H9 (cell line): ENCODE measurements around the gene COG3. TPM values are rescaled to one million over a fixed set of nuclear protein-coding genes. Genes with fewer than 3 reads are reported as not detected.

Experiments used
- DNase-seq: peaks from one replicate; pipeline ENCODE4 v3.0.0-alpha.2; 2017
- H2AFZ ChIP-seq: one replicate; pipeline ENCODE4 v1.6.1; 2013; ENCODE audit warnings: mild to moderate bottlenecking, low read length, control low read depth, moderate library complexity
- H2AK5ac ChIP-seq: 2 replicates; pipeline ENCODE4 v1.6.1; 2013; ENCODE audit warnings: low read length, control low read depth, mixed read lengths; ENCODE audit not compliant: insufficient read length
- H2BK120ac ChIP-seq: one replicate; pipeline ENCODE4 v1.6.1; 2013; ENCODE audit warnings: low read depth, mild to moderate bottlenecking, low read length, control low read depth, inconsistent platforms; ENCODE audit not compliant: poor library complexity, severe bottlenecking
- H2BK12ac ChIP-seq: 2 replicates; pipeline ENCODE4 v1.6.1; 2013; ENCODE audit warnings: low read length, control low read depth, mixed read lengths, low read depth; ENCODE audit not compliant: insufficient read length
- H2BK15ac ChIP-seq: 2 replicates; pipeline ENCODE4 v1.6.1; 2013; ENCODE audit warnings: low read depth, low read length, control low read depth
- H2BK20ac ChIP-seq: one replicate; pipeline ENCODE4 v1.6.1; 2013; ENCODE audit warnings: low read depth, mild to moderate bottlenecking, low read length, control low read depth, inconsistent platforms; ENCODE audit not compliant: poor library complexity, severe bottlenecking
- H2BK5ac ChIP-seq: 2 replicates; pipeline ENCODE4 v1.6.1; 2013; ENCODE audit warnings: low read length, control low read depth, mixed read lengths; ENCODE audit not compliant: insufficient read length
- H3K14ac ChIP-seq: 2 replicates; pipeline ENCODE4 v1.6.1; 2013; ENCODE audit warnings: low read length, control low read depth; ENCODE audit not compliant: insufficient read depth
- H3K18ac ChIP-seq: 2 replicates; pipeline ENCODE4 v1.6.1; 2013; ENCODE audit warnings: low read depth, mild to moderate bottlenecking, mixed read lengths, low read length, control low read depth; ENCODE audit not compliant: insufficient read length
- H3K23ac ChIP-seq: 2 replicates; pipeline ENCODE4 v1.6.1; 2013; ENCODE audit warnings: low read length, control low read depth, mixed read lengths, low read depth; ENCODE audit not compliant: insufficient read length
- H3K23me2 ChIP-seq: 2 replicates; pipeline ENCODE4 v1.6.1; 2013; ENCODE audit warnings: low read depth, mild to moderate bottlenecking, mixed read lengths, low read length, control low read depth; ENCODE audit not compliant: insufficient read length, poor library complexity, severe bottlenecking
- H3K27ac ChIP-seq: 2 replicates; pipeline ENCODE4 v1.5.1; 2013; ENCODE audit warnings: low read length, control low read depth, mixed read lengths, low read depth; ENCODE audit not compliant: insufficient read length
- H3K27me3 ChIP-seq: 2 replicates; pipeline ENCODE4 v1.6.1; 2013; ENCODE audit warnings: low read length, control low read depth, inconsistent platforms; ENCODE audit not compliant: insufficient read depth
- H3K4ac ChIP-seq: 2 replicates; pipeline ENCODE4 v1.6.1; 2013; ENCODE audit warnings: low read depth, mild to moderate bottlenecking, control low read depth, inconsistent platforms, low read length, moderate library complexity
- H3K4me1 ChIP-seq: 2 replicates; pipeline ENCODE4 v1.6.1; 2013; ENCODE audit warnings: low read length, control low read depth, inconsistent platforms; ENCODE audit not compliant: insufficient read depth
- H3K4me2 ChIP-seq: 2 replicates; pipeline ENCODE4 v1.6.1; 2013; ENCODE audit warnings: low read length, control low read depth, mixed read lengths; ENCODE audit not compliant: insufficient read length, insufficient read depth
- H3K56ac ChIP-seq: 2 replicates; pipeline ENCODE4 v1.6.1; 2013; ENCODE audit warnings: low read depth, mild to moderate bottlenecking, mixed read lengths, low read length, control low read depth; ENCODE audit not compliant: insufficient read length
- H3K79me1 ChIP-seq: 2 replicates; pipeline ENCODE4 v1.6.1; 2013; ENCODE audit warnings: low read depth, mild to moderate bottlenecking, moderate library complexity, low read length, control low read depth, inconsistent platforms; ENCODE audit not compliant: insufficient read depth, poor library complexity, severe bottlenecking
- H3K79me2 ChIP-seq: 2 replicates; pipeline ENCODE4 v1.6.1; 2013; ENCODE audit warnings: low read length, control low read depth, inconsistent platforms; ENCODE audit not compliant: insufficient read depth
- H3K9ac ChIP-seq: 2 replicates; pipeline ENCODE4 v1.6.1; 2013; ENCODE audit warnings: low read length, control low read depth, mixed read lengths; ENCODE audit not compliant: insufficient read length; ENCODE audit errors: extremely low read depth
- H3K9me3 ChIP-seq: one replicate; pipeline ENCODE4 v1.6.1; 2013; ENCODE audit warnings: low read depth, low read length, inconsistent platforms; ENCODE audit not compliant: control insufficient read depth
- H3T11ph ChIP-seq: one replicate; pipeline ENCODE4 v1.6.1; 2013; ENCODE audit warnings: mild to moderate bottlenecking, low read length, control low read depth, inconsistent platforms
- H4K20me1 ChIP-seq: one replicate; pipeline ENCODE4 v1.6.1; 2013; ENCODE audit not compliant: control insufficient read depth, insufficient read length, insufficient read depth
- H4K5ac ChIP-seq: 2 replicates; pipeline ENCODE4 v1.6.1; 2013; ENCODE audit warnings: low read depth, mild to moderate bottlenecking, mixed read lengths, low read length, control low read depth; ENCODE audit not compliant: insufficient read length
- H4K8ac ChIP-seq: replicated peaks from 2 replicates; pipeline ENCODE4 v1.6.1; 2013; ENCODE audit warnings: low read length, control low read depth, mixed read lengths, low read depth; ENCODE audit not compliant: insufficient read length
- H4K91ac ChIP-seq: 2 replicates; pipeline ENCODE4 v1.6.1; 2013; ENCODE audit warnings: low read depth, mild to moderate bottlenecking, moderate library complexity, mixed read lengths, low read length, control low read depth; ENCODE audit not compliant: insufficient read length
- H3K27ac Mint-ChIP-seq, 3 experiments: 2 replicates in 2 of 3; 3 replicates in 1 of 3; pipeline ENCODE4 v1.8.0; 2020 to 2021; ENCODE audit warnings: mixed read lengths in 3 of 3, mild to moderate bottlenecking in 1 of 3, moderate library complexity in 1 of 3
- H3K27me3 Mint-ChIP-seq: 2 replicates; pipeline ENCODE4 v1.8.0; 2021; ENCODE audit warnings: low read depth, mild to moderate bottlenecking, moderate library complexity, mixed read lengths
- H3K36me3 Mint-ChIP-seq, 3 experiments: 2 replicates in 2 of 3; 3 replicates in 1 of 3; pipeline ENCODE4 v1.8.0; 2020 to 2021; ENCODE audit warnings: low read depth in 3 of 3, mixed read lengths in 3 of 3; ENCODE audit not compliant: insufficient read depth in 1 of 3
- H3K4me1 Mint-ChIP-seq, 2 experiments: 2 replicates each; pipeline ENCODE4 v1.8.0; 2020; ENCODE audit warnings: mixed read lengths in 2 of 2
- H3K4me3 Mint-ChIP-seq, 2 experiments: 2 replicates in 1 of 2; 3 replicates in 1 of 2; pipeline ENCODE4 v1.8.0; 2020 to 2021; ENCODE audit warnings: mild to moderate bottlenecking in 2 of 2, mixed read lengths in 2 of 2, moderate library complexity in 1 of 2
- H3K9me3 Mint-ChIP-seq, 2 experiments: 2 replicates in 1 of 2; 3 replicates in 1 of 2; pipeline ENCODE4 v1.8.0; 2020; ENCODE audit warnings: mild to moderate bottlenecking in 2 of 2, mixed read lengths in 2 of 2, moderate library complexity in 1 of 2
- WGBS: extraction: QIAGEN DNeasy Blood & Tissue Kit; methylation state at CpG from one replicate; pipeline ENCODE4 v1.1.7; 2013; ENCODE audit warnings: missing lambda C conversion rate, low lambda C conversion rate, mixed read lengths; ENCODE audit not compliant: insufficient read length; ENCODE audit errors: extremely low coverage; 5-methylcytosine and 5-hydroxymethylcytosine counted together
- total RNA-seq: library from RNA; stranded (reverse); gene quantifications from 2 replicates; pipeline ENCODE4 v1.2.1, GENCODE V29; 2021
- TF ChIP-seq, protein P1 (sequence below): fragments of 200-600 bp; sonication (generic); conservative IDR thresholded peaks from 3 replicates; pipeline ENCODE4 v1.8.0; 2021; ENCODE audit warnings: antibody characterized with exemption, mild to moderate bottlenecking

The COG3 gene
- total RNA-seq, 1 experiment from 2014 or later, result 16.5 TPM

GRCh38 chr13:45492538-45492937, 27.8 kb downstream of the COG3 start:
- H2BK15ac ChIP-seq, result no peak overlapping the region
- no peaks in the 10 kb centered on the region for H3K27me3 ChIP-seq
- H3K4me2 ChIP-seq, result no peak overlapping the region
- H3K27me3 Mint-ChIP-seq, result no peaks in the 10 kb centered on the region
- no peaks in the 10 kb centered on the region for H3K4me1 ChIP-seq
- no peak overlapping the region for H3K18ac ChIP-seq
- H3K4me3 Mint-ChIP-seq, result no peak overlapping the region
- no peak overlapping the region for H3K56ac ChIP-seq
- H3K36me3 Mint-ChIP-seq, result peaks cover 12 to 49% (median 40%) of the 10 kb centered on the region in 3 experiments; a peak in 6 of 7 replicates
- no peak overlapping the region for H4K8ac ChIP-seq
- no peaks in the 10 kb centered on the region for H3K79me1 ChIP-seq
- no peak overlapping the region for H3K23ac ChIP-seq
- no peak overlapping the region for H3K27ac Mint-ChIP-seq
- H2BK5ac ChIP-seq, result no peak overlapping the region
- no peak overlapping the region for H4K91ac ChIP-seq
- H3K27ac ChIP-seq, result no peak overlapping the region
- no peak overlapping the region for H3K14ac ChIP-seq
- no peak overlapping the region for H3T11ph ChIP-seq
- no peaks in the 10 kb centered on the region for H3K9me3 ChIP-seq
- no peaks in the 10 kb centered on the region for H3K79me2 ChIP-seq
- no peaks in the 10 kb centered on the region for H3K9me3 Mint-ChIP-seq
- WGBS, result no CpG with 5 or more reads among the region's 1 CpG
- H2AFZ ChIP-seq, result no peak overlapping the region
- H2BK120ac ChIP-seq, result no peak overlapping the region
- no peak overlapping the region for H3K9ac ChIP-seq
- no peak for DNase-seq
- no peak overlapping the region for H2BK12ac ChIP-seq
- no peak overlapping the region for H4K5ac ChIP-seq
- TF ChIP-seq, protein P1, sequence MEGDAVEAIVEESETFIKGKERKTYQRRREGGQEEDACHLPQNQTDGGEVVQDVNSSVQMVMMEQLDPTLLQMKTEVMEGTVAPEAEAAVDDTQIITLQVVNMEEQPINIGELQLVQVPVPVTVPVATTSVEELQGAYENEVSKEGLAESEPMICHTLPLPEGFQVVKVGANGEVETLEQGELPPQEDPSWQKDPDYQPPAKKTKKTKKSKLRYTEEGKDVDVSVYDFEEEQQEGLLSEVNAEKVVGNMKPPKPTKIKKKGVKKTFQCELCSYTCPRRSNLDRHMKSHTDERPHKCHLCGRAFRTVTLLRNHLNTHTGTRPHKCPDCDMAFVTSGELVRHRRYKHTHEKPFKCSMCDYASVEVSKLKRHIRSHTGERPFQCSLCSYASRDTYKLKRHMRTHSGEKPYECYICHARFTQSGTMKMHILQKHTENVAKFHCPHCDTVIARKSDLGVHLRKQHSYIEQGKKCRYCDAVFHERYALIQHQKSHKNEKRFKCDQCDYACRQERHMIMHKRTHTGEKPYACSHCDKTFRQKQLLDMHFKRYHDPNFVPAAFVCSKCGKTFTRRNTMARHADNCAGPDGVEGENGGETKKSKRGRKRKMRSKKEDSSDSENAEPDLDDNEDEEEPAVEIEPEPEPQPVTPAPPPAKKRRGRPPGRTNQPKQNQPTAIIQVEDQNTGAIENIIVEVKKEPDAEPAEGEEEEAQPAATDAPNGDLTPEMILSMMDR, result no peak
- no peaks in the 10 kb centered on the region for H3K4me1 Mint-ChIP-seq
- H3K23me2 ChIP-seq, result no peaks in the 10 kb centered on the region
- H3K4ac ChIP-seq, result no peak overlapping the region
- H4K20me1 ChIP-seq, result no peaks in the 10 kb centered on the region
- no peak overlapping the region for H2BK20ac ChIP-seq
- H2AK5ac ChIP-seq, result no peak overlapping the region
